Stimulated activated CD8-positive, alpha-beta memory T cell treated with anti-CD3 and anti-CD28 coated beads, Interleukin-2, amount 100 ng/mL, for 1 hour (primary cell): ENCODE measurements around the gene PPIF.
A peak's percentile ranks its signal among the peaks of the same experiment; 100 is the strongest.
"Not testable (repeated sequence)": the region's sequence is repeated elsewhere in the genome, so short reads cannot be mapped to it uniquely, and the experiment has no call there.

Experiments used
- DNase-seq, 2 donors: peaks; one replicate each; pipeline ENCODE4 v3.0.0-alpha.2; 2020; ENCODE audit warnings: low read depth in 2 of 2

The PPIF gene

DNA sequence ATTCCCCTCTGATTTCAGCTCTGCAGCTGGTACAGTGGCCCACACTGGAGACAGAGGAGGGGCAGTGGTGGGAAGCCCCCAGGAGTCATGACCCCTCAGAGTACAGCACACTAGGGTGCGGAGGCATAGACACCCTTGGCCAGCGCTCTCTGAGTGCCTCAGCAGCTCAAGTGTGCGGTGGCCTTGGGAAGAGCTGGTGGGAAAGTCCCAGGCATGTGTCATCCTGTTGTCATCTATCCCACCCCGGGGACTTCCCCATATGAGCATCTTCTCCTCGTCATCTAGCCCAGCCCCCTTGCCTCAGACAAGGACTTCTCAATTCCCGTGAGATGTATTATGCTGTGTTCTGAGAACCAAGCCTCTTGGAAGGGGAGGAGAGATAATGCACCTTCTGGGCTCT is 15.6 kb upstream of the PPIF start:
- DNase-seq: peak; percentile 18 to 48

DNA sequence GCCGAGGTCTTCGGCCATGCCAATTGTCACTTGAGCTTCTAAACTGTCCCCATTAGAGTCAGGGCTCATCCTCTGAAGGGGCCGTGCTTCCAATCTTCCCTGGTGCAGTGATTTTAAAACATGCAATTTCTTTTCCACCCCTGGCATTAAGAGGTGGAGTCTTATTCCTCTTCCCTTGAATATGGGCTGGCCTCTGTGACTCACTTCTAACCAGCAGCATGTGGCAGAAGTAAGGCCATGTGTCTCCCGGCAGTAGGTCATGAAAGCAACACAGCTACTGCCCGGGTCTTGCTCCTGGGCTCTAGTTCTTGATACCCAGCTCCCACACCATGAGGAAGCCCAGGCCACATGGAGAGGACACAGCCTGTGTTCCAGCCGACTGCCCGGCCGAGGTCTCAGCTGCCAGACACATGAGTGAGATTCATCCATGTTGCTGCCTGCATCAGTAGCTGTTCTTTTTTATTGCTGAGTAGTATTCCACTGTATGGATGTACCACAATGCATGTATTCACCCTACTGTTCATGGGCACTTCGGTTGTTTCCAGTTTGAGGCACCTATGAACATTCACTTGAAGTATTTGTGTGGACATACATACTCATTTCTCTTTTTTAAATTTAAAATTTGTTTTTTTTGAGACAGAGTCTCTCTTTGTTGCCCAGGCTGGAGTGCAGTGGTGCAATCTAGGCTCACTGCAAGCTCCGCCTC is 14.5 kb upstream of the PPIF start:
- DNase-seq: not testable (repeated sequence)

DNA sequence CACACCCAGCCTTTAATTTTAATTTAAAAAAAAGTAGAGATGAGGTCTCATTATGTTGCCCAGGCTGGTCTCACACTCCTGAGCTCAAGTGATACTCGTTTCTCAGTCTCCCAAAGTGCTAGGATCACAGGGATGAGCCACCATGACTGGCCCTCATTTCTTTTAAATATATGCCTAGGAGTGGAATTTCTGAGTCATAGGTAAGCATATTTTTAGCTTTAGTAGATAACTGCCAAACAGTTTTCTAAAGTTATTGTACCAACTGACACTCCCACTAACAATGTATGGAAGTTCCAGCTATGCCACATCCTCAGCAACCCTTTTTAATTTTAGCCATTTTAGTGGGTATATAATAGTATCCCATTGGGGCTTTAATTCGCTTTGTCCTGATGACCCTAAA is 13.8 kb upstream of the PPIF start:
- no peak for DNase-seq

DNA sequence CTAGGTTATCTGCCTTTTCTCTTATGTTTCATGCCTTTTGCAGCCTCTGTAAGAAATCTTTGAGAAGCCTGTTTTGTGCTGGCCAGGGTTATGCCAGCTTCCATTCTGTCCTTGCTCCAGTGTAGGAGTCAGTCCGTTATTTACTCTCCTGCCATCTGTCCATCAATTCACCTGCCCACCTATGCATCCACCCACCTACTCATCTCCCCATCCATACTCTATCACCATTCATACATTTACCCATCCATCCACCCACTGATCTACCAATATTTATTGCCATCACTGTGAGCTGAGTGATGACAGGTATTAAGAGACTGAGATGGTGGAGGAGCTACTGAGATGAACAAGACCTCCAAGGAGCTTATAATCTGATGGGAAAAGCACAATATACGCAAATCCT is 12.7 kb upstream of the PPIF start:
- DNase-seq: no peak

DNA sequence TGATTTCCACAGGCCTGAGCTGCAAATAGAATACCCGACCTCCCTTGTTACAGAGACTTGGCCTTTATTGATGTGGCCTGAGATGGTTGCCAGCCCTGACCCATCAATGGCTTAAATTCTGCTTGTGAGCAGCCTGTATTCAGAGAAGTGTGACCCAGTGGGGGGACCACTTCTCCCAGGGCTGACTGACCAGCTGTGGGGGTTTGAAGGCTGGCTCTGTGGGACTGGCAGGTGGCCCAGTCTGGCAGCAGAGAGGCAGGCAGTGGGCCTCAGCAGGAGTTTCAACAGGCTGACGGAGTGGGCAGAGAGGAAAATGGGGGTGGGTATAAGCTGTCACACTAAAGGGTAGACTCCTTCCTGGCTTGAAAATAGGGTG is 12.2 kb upstream of the PPIF start:
- no peak for DNase-seq

DNA sequence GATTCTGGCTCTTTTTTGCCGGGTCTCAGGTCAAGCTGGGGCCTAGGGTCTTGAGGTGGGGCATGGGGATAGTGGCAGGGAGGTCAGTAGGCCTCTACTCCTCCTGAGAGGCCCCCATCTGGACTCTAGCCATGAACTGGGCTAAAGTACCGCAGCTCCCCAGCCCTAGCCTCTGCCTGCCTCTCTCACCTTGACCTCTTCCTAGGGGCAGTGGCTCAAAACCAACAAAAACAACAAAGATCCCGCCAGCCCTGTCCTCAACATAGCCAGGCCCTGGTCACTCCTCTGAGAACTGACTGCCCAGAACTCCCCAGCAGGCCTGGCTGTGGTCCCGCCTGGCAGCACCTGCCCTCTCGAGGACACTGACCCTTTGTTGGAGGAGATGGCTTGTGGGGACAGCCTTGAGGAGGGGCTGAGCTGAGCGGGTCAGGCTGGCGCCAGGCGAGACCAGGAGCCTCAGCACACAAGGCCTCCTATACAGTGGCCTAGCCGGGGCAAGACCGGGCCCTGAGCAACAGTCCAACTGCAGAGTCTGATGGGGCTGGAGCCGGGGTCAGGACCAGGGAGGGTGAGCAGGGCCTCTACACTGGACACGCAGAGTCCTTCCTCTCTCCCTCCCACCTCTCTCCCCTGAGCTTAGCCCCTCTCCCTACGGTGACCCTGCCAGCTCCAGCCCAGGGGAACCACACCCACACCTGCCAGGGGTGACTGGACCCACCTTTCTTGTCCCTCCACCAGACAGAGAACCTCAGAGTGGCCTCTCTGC is 11.6 kb upstream of the PPIF start:
- DNase-seq: no peak

DNA sequence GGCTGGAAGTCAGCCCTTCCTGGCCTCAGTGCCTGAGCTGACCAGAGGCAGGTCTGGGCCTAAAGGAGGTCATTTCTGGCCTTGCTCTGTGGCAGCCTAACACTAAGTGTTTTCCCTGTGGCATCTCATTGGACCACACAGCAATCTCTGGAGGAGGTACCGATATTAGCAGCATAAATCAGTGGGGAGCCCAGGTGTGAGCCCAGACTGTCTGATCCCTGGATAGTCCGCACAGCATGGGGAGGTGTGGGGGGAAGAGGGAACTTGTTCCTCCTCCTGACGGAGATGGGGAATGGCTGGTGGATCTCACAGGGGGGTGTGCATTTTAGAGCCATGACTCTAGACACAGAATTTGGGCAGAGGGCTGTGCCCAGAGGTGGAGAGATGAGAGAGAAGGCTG is 11.0 kb upstream of the PPIF start:
- no peak for DNase-seq

DNA sequence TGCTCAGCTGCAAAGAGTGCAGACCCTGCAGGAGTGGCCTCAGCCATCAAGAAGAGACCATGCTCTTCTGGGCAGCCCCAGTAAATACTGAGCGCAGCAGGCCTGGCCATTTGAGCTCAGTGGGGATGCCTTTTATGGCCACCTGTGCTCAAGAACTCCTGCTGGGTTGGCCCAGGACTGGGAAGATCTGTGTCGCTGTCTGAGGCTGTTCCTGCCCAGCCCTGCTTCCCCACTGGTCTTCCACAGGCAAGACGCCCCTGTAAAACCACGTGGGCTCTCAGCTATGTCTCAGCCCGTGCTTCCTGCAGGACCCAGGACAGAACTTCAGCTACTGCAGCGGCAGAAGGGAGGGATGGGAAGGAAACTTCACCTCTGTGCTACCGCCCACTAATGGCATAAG is 10.5 kb upstream of the PPIF start:
- DNase-seq: no peak

DNA sequence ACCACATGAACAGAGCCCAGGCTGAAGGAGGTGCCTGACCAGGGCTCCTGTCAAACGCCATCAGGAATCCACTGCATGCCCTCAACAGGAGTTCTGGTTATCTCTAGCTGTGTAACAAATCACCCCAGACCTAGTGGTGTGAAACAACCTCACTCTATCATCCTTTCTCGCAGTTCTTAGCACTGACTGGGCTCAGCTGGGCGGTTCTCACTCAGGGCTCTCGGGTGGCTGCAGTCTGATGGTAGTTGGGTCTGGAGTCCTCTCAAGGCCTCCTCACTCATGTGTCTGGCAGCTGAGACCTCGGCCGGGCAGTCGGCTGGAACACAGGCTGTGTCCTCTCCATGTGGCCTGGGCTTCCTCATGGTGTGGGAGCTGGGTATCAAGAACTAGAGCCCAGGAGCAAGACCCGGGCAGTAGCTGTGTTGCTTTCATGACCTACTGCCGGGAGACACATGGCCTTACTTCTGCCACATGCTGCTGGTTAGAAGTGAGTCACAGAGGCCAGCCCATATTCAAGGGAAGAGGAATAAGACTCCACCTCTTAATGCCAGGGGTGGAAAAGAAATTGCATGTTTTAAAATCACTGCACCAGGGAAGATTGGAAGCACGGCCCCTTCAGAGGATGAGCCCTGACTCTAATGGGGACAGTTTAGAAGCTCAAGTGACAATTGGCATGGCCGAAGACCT is 9.3 kb upstream of the PPIF start:
- DNase-seq: not testable (repeated sequence)

DNA sequence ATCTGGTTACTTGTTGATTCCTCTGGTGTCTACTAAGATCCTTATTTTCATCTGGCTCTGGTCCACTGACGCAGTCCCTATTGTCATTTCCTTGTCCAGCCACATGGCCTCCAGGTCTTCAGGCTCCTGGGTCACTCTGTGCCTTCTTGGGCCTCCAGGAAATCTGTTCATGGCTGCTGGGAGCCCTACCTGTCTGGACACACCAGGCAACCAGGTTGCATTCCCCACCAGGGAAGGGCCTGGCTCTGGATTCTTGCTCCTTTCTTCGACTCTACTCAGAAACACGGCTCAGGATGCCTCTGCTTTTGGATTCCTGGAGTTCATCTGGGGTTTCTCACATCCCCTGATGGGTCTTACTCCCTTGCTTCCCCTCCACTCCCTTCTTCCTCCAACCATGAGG is 8.0 kb upstream of the PPIF start:
- no peak for DNase-seq

DNA sequence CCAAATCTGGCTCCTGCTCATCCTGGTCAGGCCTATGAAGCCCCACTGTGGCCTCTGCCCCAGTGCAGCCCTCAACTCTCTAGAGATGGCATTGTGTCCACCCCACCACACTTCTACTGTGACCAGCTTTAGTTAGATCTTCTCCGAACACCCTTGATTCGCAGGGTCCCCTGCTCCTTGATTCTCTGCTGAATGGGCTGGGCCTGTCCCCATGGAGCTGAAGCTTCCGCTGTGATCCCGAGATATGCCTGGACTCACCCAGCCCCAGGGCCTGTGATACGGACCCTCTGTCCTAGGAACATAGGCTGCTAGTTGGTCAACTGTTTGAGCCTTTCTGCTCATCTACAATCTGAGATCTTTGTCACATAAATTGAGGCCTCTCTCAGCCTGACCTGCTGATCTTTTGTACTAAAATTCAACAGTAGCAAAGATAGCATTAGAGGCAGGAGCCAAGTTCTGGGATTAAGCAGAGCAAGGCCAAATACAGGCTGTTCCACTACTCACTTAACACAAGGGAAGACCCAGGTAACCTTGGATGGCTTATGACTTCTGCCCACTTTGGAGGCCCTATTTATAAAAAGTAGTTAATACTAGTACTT is 6.5 kb upstream of the PPIF start:
- no peak for DNase-seq

DNA sequence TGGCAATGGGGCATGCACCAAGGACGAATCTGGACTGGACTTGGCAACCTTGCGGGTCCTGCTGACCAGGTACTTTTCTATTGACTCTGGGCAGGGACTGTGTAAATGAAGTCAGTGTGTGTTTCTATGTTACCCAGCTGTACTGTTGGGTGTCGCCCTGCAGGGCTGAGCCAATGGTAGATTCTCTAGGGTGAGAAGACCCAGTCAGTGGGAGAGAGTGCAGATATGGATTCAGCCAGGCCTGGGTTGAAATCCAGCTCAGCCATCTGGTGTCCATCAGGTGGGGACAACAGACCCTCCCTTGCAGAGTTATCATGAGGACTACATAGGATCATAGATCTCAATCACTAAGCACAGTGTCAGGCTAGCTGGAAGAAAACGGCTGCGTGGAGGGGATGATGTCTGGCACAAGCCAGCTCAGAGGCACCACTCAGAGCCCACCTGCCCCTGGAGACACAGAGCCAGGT is 4.9 kb upstream of the PPIF start:
- DNase-seq: no peak

DNA sequence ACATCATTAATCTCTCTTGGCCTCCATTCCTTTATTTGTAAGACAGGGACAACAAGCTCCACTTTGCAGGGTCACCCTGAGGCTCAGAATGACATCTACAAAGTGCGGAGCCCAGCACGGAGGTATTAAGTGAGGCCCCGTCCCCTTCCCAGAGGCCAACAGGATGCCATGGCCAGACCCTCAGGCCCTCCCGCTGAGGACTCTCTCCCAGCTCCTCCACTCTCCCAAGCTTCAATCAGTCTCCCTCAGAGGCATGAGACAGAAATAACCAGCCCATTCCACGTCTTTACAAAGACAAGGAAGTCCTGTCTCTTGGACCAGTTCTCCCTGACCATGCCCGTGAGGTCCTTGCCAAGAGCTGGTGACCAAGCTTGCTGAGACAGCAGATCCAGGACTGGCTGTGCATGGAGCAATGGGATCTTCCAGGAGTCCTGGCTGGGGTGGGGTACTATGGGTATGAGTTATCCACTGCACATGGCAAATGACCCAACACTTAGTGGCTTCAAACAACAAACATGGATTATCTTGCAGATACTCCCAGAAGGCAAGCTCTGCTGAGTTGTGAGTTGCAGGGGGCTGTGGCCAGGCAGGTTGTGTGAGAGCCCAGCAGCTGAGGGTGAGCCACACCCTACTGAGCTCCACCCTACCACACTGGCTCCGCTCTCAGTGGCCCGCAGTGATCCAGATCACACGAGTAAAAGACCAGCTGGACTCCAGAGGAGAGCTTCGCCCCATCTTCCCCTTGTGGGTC is 4.3 kb upstream of the PPIF start:
- DNase-seq: no peak

DNA sequence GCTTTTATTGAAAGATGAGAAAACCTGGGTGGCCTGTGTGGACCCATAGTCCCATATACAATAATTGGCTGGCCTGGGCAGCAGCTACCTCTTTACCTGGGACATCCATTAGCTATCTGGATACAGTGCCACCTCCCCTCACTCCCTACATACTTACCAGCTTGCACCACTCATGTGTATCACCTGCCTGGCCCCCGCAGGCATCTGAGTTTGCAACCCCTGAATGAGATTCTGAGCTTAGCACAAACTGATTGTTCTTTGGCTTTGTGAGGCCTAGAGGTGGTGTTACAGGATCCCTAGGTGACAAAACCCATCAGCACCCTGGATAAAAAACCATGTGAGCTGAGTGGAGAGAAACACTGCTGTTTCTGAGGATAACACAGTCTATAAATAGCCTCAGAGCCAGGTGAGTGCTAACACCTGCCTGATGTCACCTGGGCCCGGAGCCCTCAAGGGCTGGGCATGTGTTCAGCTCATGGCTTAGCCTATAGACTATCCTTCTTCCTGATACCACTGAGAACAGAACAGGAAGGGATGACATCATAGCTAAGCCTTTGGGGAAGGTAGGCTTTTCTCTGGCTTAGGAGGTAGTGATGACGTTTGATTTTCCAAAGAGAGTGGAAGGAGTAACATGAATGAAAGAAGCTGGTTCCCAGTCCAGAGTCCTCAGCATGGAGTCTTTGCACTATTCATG is 2.6 kb upstream of the PPIF start:
- no peak for DNase-seq

DNA sequence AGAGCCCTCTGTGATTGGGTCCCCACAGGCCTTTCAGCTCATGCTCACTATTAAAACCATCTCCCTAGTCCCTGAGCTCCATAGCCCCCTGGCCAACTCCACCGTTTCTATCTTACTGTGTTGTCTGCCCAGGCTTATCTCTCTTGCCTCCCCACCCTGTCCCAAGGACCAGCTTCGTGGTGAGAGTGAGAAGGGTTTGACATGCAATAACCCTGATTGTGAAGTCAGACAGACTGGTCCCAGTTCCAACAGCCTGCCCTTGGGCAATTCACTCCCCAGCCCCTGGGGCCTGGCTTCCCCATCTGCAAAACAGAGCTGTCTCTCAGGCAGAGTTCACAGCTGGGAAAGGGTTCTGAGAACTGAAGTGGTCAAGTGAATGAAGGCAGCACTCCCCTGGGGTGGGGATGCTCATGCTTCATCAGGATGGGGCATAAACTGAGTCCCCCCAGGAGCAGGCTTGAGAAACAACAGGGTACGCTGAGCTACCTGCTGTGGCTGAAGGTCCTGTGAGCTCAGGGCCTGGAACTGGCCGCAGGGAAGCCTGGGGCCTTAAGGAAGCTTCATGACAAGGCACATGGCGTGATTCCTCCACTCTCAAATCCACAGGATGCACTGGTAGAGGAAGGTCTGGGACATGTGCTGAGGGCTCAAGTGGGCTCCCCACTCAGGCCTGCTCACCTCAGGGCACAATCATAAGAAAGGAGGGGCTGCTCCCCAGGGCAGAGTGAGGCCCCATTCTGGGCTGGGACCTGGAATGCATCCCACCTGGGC is 1.8 kb upstream of the PPIF start:
- no peak for DNase-seq

DNA sequence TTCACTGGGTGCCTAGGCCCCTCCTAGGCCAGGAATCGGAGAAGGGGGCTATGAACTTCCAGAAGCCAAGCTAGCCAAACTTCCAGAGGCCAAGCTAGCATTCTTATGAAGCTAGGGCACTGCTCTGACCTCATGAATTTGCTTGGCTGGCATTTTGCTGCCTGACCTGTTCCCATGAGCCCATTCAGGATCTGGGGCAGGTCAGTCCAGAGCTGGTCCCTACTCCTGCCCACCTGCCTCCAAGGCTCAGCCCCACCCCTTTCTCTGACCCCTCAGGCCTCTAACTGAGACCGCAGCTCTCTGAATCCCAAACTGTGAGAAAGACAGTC is 1.3 kb upstream of the PPIF start:
- no peak for DNase-seq

DNA sequence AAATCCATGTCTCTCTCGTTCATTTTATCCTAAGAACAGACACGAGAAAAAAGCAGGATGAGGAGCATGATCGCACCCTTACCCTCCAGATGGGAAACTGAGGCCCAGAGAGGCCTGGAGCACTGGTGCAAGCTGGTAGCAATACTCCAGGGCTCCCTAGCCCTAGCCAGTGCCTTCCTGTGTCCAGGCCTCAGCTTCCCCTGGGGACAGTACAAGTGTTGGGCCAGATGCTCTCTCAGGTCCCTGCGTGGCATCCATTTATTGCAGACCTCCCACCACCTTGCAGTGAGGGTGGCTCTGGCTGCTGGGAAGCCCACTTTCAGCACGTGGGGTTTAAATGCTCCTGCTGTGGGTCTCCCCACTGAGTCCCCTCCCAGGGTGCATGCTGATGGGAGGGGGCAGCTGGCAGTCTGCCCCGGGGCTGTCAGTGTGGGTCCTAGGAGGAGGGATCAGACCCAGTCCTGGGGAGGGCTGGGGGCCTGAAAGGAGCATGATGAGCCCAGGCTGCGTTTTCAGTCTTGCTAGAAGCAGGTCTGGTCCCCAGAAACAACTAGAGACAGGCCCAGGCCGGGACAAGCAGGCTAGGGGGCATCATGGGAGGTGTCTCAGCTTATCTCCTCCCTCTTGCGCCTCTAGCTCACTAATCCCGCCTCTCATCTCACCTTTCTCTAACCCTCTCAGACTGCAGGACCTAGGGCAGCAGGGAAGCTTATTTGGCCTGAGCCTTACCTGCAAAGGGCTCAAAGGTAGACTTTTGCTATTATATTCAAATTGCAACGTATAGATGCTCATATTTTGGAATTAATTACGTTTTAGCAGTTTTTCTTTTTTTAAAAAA is 662 bp upstream of the PPIF start:
- no peak for DNase-seq

DNA sequence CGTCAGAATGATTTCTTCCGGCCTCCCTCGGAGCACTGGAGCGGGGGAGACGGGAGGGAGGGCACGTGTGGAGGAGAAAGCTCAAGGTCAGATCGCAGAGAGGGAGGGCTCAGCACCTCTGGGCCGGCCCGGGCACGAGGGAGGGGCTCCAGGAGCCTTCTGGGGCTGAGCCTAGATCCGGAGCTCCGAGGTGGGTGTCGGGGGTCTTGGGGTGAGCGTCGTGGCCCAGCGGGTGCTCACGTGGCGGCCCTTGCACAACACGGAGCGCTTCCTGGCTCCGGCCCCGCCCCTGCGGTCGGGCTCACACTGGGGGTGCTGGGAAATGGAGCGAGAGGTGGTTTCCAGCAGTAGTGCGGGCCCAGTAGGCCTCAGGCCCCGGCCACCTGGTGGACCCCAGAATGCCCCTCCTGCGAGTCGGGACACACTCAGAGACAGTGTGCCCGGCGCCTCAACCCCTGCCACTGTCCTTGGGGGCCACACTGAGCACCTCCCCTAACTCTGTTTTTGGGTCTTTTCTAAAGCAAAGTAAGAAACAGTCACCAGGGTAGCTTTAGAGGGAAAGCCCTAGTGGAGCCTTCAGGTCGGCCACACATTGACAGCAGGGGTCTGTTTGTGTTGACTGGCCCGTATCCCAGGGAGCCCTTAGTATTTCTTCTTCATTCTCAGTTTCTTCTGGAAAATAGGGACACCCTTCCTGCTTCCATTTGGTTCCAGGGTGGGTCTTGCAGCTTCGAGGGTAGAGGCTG is 798 bp downstream of the PPIF start:
- peak; percentile 35 to 52 for DNase-seq

DNA sequence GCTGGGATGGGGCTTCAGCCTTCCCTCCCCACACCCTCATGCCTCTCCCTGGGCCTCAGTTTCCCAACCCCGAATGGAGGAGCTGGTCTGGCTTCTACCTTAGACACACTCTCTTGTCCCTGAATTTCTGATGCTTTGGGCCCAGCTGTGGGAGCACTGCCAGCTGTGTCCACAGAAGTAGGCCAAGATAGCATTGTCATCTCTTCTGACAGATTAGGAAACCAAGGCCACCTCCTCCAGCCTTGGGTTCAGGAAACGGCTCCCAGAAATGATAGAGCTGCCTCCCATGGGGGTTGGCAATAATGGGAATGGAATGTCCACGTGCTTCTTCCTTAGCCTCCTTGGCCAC is 1.3 kb downstream of the PPIF start:
- no peak for DNase-seq
